ENCODE data around the gene EPS8L3. TPM values are rescaled to one million over a fixed set of nuclear protein-coding genes. Genes with fewer than 3 reads are reported as not detected.
A peak's percentile ranks its signal among the peaks of the same experiment; 100 is the strongest.
"Not testable (repeated sequence)": the region's sequence is repeated elsewhere in the genome, so short reads cannot be mapped to it uniquely, and the experiment has no call there.

Gene EPS8L3
- total and polyA plus RNA-seq, 9 donors: 0.12 to 7.4 (median 2.4) TPM; not detected in 6

GRCh38 chr1:109754738-109755137, 9.0 kb downstream of the EPS8L3 start:
- Histone ChIP-seq H3K4me1 (ENCODE audit: control insufficient read depth, insufficient read depth, low read length) (no peaks in the 10 kb centered on the region), H3K27ac (ENCODE audit: low read length) (no peak overlapping the region), H3K27me3 (ENCODE audit: control insufficient read depth, insufficient read depth, low read length) (peaks cover 3% of the 10 kb centered on the region), H3K4me3 (ENCODE audit: low read length) (no peak overlapping the region), H3K9me3 (replicated peaks; ENCODE audit: control insufficient read depth, low read depth, low read length) (no peaks in the 10 kb centered on the region), H3K36me3 (ENCODE audit: control insufficient read depth, insufficient read depth, low read length) (no peaks in the 10 kb centered on the region)
- no peak for DNase-seq
- WGBS (ENCODE audit: insufficient coverage): no CpG with 5 or more reads among the region's 2 CpGs

- no peaks in the 10 kb centered on the region for H3K9me3 ChIP-seq (replicated peaks; ENCODE audit: control insufficient read depth, low read depth, low read length)
Measured at GRCh38 chr1:109751531-109752260, 12.0 kb downstream of the EPS8L3 start.

GRCh38 chr1:109750920-109751319, 12.8 kb downstream of the EPS8L3 start:
- WGBS (ENCODE audit: insufficient coverage): 92% methylated on average over 2 of the region's 6 CpGs
- no peaks in the 10 kb centered on the region for H3K9me3 ChIP-seq (replicated peaks; ENCODE audit: control insufficient read depth, low read depth, low read length)
- H3K27me3 ChIP-seq (ENCODE audit: control insufficient read depth, insufficient read depth, low read length): peaks cover 3% of the 10 kb centered on the region
- no peak for DNase-seq
- no peaks in the 10 kb centered on the region for H3K36me3 ChIP-seq (ENCODE audit: control insufficient read depth, insufficient read depth, low read length)
- H3K27ac ChIP-seq (ENCODE audit: low read length): no peak overlapping the region
- no peaks in the 10 kb centered on the region for H3K4me1 ChIP-seq (ENCODE audit: control insufficient read depth, insufficient read depth, low read length)
- no peak overlapping the region for H3K4me3 ChIP-seq (ENCODE audit: low read length)

More at GRCh38 chr1:109751531-109752260, 12.0 kb downstream of the EPS8L3 start:
- Histone ChIP-seq H3K4me1 (ENCODE audit: control insufficient read depth, insufficient read depth, low read length) (no peaks in the 10 kb centered on the region), H3K4me3 (ENCODE audit: low read length) (no peak overlapping the region), H3K27ac (ENCODE audit: low read length) (no peak overlapping the region), H3K27me3 (ENCODE audit: control insufficient read depth, insufficient read depth, low read length) (peaks cover 3% of the 10 kb centered on the region), H3K36me3 (ENCODE audit: control insufficient read depth, insufficient read depth, low read length) (no peaks in the 10 kb centered on the region)
- DNase-seq: no peak
- 81% methylated on average over 8 of the region's 12 CpGs for WGBS (ENCODE audit: insufficient coverage)

DNA sequence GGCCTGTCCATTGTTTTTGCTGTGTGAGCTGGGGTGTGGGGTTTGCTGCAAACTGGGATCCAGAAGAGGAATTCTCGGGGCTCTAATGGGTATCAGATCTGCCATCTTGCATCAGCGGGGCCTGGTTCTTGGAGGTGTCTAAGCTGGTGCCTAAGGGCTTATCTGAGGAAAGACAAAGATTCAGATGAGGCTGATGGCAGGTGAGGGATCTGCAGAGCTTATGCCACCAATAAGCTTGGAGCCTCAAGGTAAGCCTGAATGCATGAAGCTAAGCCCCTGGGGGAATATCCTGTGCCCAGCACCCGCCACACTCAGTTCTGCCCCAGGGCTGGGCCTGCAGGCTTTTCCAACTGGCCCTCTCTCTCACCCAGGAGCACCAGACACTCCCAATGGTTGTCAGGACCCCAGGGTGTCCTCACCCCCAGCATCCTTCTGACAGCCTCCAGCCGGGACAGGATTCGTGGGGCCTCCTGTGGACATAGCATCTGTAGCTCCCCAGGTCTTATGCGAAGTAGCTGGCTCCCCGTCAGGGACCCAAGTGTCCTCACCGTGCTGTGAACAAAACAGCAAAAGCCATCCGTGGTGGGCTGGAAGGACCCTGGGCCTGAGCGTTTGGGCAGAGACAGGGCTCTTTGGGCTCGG, 13.4 kb downstream of the EPS8L3 start:
- Histone ChIP-seq H3K36me3 (ENCODE audit: control insufficient read depth, insufficient read depth, low read length) (no peaks in the 10 kb centered on the region), H3K9me3 (replicated peaks; ENCODE audit: control insufficient read depth, low read depth, low read length) (no peaks in the 10 kb centered on the region), H3K27me3 (ENCODE audit: control insufficient read depth, insufficient read depth, low read length) (peaks cover 3% of the 10 kb centered on the region), H3K4me1 (ENCODE audit: control insufficient read depth, insufficient read depth, low read length) (no peaks in the 10 kb centered on the region), H3K4me3 (ENCODE audit: low read length) (no peak overlapping the region), H3K27ac (ENCODE audit: low read length) (no peak overlapping the region)
- DNase-seq: no peak
- WGBS (ENCODE audit: insufficient coverage): 93% methylated on average over 11 of the region's 11 CpGs

DNA sequence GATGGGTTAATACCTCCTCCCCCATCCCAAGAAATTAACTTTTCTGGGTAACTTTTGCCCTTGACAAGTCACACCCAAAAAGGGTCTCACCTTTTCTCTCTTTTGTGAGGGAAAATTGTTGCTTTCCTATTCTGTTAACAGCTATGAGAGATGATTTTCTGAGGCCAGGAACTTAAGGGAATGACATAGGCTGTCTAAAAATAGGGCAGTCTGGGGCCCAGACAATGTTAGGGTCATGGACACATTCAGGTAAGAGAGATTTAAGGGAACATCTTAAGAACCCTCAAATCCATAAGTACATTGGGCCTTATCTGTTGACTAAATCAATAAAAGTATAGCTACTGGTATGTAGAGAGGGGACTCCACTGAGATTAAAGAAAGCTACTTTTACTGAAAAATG, 14.5 kb downstream of the EPS8L3 start:
- no peaks in the 10 kb centered on the region for H3K4me1 ChIP-seq (ENCODE audit: control insufficient read depth, insufficient read depth, low read length)
- DNase-seq: no peak
- H3K9me3 ChIP-seq (replicated peaks; ENCODE audit: control insufficient read depth, low read depth, low read length): no peaks in the 10 kb centered on the region
- no peak overlapping the region for H3K4me3 ChIP-seq (ENCODE audit: low read length)
- peaks cover 3% of the 10 kb centered on the region for H3K27me3 ChIP-seq (ENCODE audit: control insufficient read depth, insufficient read depth, low read length)
- no peaks in the 10 kb centered on the region for H3K36me3 ChIP-seq (ENCODE audit: control insufficient read depth, insufficient read depth, low read length)
- no peak overlapping the region for H3K27ac ChIP-seq (ENCODE audit: low read length)

DNA sequence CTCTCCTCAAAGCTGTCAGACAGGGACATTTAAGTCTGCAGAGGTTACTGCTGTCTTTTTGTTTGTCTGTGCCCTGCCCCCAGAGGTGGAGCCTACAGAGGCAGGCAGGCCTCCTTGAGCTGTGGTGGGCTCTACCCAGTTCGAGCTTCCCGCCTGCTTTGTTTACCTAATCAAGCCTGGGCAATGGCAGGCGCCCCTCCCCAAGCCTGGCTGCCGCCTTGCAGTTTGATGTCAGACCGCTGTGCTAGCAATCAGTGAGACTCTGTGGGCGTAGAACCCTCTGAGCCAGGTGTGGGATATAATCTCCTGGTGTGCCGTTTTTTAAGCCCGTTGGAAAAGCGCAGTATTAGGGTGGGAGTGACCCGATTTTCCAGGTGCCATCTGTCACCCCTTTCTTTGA, 15.4 kb downstream of the EPS8L3 start:
- H3K36me3 ChIP-seq (ENCODE audit: control insufficient read depth, insufficient read depth, low read length); H3K4me1 ChIP-seq (ENCODE audit: control insufficient read depth, insufficient read depth, low read length); H3K9me3 ChIP-seq (replicated peaks; ENCODE audit: control insufficient read depth, low read depth, low read length); H3K27ac ChIP-seq (ENCODE audit: low read length); H3K27me3 ChIP-seq (ENCODE audit: control insufficient read depth, insufficient read depth, low read length); DNase-seq; H3K4me3 ChIP-seq (ENCODE audit: low read length): not testable (repeated sequence)
- WGBS (ENCODE audit: insufficient coverage): 92% methylated on average over 4 of the region's 10 CpGs

- Histone ChIP-seq H3K9me3 (replicated peaks; ENCODE audit: control insufficient read depth, low read depth, low read length) (no peaks in the 10 kb centered on the region), H3K4me1 (ENCODE audit: control insufficient read depth, insufficient read depth, low read length) (peaks cover 10% of the 10 kb centered on the region), H3K36me3 (ENCODE audit: control insufficient read depth, insufficient read depth, low read length) (peaks cover 18% of the 10 kb centered on the region), H3K27ac (ENCODE audit: low read length) (peak within 1 kb of the TSS; percentile 84), H3K4me3 (ENCODE audit: low read length) (peak within 1 kb of the TSS; percentile 80), H3K27me3 (ENCODE audit: control insufficient read depth, insufficient read depth, low read length) (peaks cover 3% of the 10 kb centered on the region)
- DNase-seq: no peak
- 3% methylated on average over 9 of the region's 10 CpGs for WGBS (ENCODE audit: insufficient coverage)
Measured at GRCh38 chr1:109740615-109741373, 22.9 kb downstream of the EPS8L3 start, which contains the start of gene GSTM3. Gene GSTM3, minus strand, starts transcription at chr1:109741038. Its CDS starts 751 bp downstream, at chr1:109740287.

DNA sequence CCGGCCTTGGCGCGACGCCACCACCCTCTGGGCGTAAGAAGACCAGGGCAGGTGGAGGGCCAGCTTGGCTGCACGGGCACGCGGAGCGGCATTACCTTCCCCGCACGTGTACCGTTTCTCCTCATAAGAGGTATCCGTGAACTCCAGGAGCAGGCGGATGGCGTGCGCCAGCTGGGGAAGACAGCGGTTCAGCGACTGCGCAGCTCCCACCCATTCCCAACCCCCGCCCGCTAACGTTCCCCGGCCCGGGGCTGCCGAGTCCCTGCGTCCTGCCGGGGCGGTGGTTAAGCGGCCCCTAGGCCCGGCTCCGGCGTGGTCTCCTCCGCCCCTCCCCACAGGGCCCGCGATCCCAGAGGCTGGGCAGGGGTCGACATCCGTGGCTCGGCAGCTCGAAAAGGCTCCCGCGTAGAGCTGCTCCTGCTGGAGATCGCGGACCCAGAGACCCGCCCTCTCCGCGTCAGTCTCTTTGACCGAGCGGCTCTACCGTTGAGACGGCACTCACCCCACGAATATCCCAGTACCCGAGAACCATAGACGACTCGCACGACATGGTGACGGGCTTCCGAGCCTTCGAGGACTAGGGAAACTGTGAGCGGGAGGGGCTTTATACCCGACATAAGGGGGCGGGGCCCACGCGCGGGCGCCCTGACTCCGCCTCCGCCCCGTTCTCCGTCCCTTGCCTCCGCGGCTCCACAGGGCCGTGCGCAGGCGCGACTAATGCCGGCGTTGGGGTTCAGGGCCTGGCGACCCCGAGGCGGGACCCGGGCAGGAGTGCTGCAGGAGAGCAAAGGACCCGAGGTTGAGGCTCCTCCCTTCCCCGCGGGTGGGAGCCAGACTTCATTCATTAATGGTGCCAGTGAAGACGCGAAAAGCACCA, 23.7 kb downstream of the EPS8L3 start:
- peak; percentile 86 for DNase-seq
- peaks cover 3% of the 10 kb centered on the region for H3K27me3 ChIP-seq (ENCODE audit: control insufficient read depth, insufficient read depth, low read length)
- peaks cover 10% of the 10 kb centered on the region for H3K4me1 ChIP-seq (ENCODE audit: control insufficient read depth, insufficient read depth, low read length)
- peak overlapping the region; percentile 84 for H3K27ac ChIP-seq (ENCODE audit: low read length)
- under 1% methylated on average over 65 of the region's 86 CpGs for WGBS (ENCODE audit: insufficient coverage)
- peak overlapping the region; percentile 80 for H3K4me3 ChIP-seq (ENCODE audit: low read length)
- H3K36me3 ChIP-seq (ENCODE audit: control insufficient read depth, insufficient read depth, low read length): peaks cover 18% of the 10 kb centered on the region
- H3K9me3 ChIP-seq (replicated peaks; ENCODE audit: control insufficient read depth, low read depth, low read length): no peaks in the 10 kb centered on the region

- Histone ChIP-seq H3K4me3 (ENCODE audit: low read length) (no peak overlapping the region), H3K4me1 (ENCODE audit: control insufficient read depth, insufficient read depth, low read length) (peaks cover 4% of the 10 kb centered on the region), H3K9me3 (replicated peaks; ENCODE audit: control insufficient read depth, low read depth, low read length) (no peaks in the 10 kb centered on the region), H3K36me3 (ENCODE audit: control insufficient read depth, insufficient read depth, low read length) (peaks cover 18% of the 10 kb centered on the region), H3K27me3 (ENCODE audit: control insufficient read depth, insufficient read depth, low read length) (no peaks in the 10 kb centered on the region), H3K27ac (ENCODE audit: low read length) (no peak overlapping the region)
- DNase-seq: no peak
- 89% methylated on average over 2 of the region's 4 CpGs for WGBS (ENCODE audit: insufficient coverage)
Measured at GRCh38 chr1:109733236-109733870, 30.4 kb downstream of the EPS8L3 start.
